Activated naive CD4-positive, alpha-beta T cell treated with anti-CD3 and anti-CD28 coated beads, Interleukin-2, amount 50 U/mL, for 72 hours (primary cell): ENCODE data around the gene SPINK2. TPM values are rescaled to one million over a fixed set of nuclear protein-coding genes. Genes with fewer than 3 reads are reported as not detected.

Source experiments
- ATAC-seq, 2 donors: fragments of 150-1000 bp; cut with Tn5 transposase; 2 replicates each; pipeline ENCODE4 v1.10.0; 2021; ENCODE audit warnings: mild to moderate bottlenecking in 2 of 2, moderate library complexity in 2 of 2
- DNase-seq, 2 donors: peaks; one replicate each; pipeline ENCODE4 v3.0.0; 2021 to 2022; ENCODE audit warnings: low spot score in 2 of 2
- H3K27ac Mint-ChIP-seq, 2 donors: one replicate each; pipeline ENCODE4 v1.8.0; 2022; ENCODE audit warnings: mild to moderate bottlenecking in 2 of 2, mixed read lengths in 2 of 2
- H3K36me3 Mint-ChIP-seq, 2 donors: one replicate each; pipeline ENCODE4 v1.8.0; 2022; ENCODE audit warnings: mixed read lengths in 2 of 2
- H3K9me3 Mint-ChIP-seq, 2 donors: one replicate each; pipeline ENCODE4 v1.8.0; 2022; ENCODE audit warnings: mixed read lengths in 2 of 2
- total RNA-seq, 2 donors: library from RNA; stranded (reverse); gene quantifications; one replicate each; pipeline ENCODE4 v1.2.3, GENCODE V29; 2022

The SPINK2 gene, protein sequence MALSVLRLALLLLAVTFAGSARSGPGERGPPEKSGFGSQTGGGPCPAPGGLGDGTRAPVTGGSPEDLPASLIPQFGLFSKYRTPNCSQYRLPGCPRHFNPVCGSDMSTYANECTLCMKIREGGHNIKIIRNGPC
- 1 to 10 TPM in 1 of 2 donors, not detected in 1; 1.1 TPM for total RNA-seq

DNA sequence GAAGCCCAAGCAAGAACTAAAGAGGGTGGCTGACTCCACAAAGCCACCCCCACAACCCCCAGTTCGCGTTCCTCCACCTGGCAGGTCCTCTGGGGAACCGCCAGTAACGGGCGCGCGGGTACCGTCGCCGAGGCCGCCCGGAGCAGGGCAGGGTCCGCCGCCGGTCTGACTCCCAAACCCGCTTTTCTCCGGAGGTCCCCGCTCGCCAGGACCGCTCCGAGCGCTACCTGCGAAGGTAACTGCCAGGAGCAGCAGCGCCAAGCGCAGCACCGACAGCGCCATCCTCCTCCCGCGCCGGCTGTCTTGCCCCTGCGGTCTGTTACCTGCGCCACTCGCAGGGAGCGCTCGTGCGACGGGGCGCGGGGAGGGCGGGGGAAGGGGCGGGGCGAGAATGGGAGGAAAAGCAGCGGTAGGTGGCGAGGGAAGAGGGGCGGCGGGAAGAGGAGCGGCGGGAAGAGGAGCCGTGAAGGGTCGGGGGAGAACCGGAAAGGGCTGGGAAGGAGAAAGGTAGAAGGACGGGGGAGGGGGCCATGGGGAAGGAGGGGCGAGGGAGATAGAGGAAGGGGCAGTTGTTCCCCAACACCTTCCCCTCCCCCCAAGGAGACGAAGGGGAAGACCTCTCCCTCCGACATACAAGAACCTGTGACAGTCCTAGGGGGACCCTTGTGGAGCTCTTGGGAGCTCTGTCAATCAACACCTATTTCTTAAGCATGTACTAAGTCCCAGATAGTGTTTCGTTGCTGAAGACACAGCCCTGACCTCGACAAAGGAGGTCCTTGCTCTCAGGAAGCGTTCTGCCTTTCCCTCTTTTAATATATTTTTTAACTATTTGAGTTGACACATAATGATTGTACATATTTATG lies at the start of gene SPINK2:
Gene SPINK2 (minus strand): TSS at position 321 of the 863 bp plus-strand sequence. CDS start 39 bp downstream, at position 282.
- peak; percentile 69 to 72 for ATAC-seq
- Mint-ChIP-seq H3K27ac (peak within 1 kb of the TSS in 1 of 2 donors; percentile 68), H3K9me3 (no peaks in the 10 kb centered on the region)

DNA sequence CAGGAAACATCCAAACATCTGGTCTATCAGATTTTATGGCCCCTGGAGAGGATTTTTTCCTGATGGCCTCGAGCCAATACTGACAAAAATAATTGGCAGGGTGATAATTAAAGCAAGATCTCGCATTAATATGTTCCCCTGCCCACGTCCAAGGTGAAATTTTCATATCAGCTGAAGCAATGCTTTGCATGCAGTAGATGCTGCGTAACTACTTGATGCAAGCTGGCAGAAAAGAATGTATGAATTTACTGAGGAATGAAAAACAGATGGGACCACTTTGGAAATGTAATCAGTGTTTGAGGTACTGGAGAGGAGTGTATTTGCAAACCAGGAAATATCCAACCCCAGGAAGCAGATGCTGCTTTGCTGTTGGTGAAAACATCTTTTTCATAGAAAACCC lies 49.4 kb upstream of the SPINK2 start:
- Mint-ChIP-seq H3K9me3 (no peaks in the 10 kb centered on the region), H3K27ac (no peak overlapping the region), H3K36me3 (no peaks in the 10 kb centered on the region)
- no peak for DNase-seq
- ATAC-seq, result no peak

More for the DNA sequence above, at the start of gene SPINK2:
- peaks cover 0 to 6% of the 10 kb centered on the region in 2 donors for H3K36me3 Mint-ChIP-seq
- DNase-seq, result peak; percentile 56 to 57

DNA sequence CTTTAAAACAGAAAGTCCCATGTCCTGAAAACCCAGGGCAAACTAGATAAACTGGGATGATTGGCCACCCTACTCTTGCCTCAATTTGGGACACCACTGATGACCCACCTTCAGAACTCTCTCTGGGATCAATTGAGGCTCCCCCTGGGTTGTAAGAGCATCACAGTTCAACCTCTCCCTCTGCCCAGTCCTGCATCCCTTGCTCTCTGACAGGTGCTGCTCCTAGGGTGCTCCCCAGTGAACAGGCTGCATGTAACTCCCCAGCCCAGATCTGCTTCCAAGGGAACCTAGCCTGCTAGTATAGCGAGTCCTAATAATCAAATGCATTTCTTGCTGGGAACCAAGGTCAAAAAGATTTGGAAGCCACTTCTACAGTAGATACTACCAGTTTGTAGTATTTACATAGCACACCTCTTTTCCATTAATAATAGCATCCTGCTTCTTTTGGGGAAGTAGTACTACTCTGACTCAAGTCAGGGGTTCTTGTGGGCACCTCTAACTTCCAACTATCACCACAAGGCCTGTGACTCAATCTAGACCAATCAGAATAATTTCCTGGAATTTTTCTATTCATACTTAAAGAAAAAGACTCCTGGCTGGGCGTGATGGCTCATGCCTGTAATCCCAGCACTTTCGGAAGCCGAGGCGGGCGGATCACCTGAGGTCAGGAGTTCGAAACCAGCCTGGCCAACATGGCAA lies 42.1 kb upstream of the SPINK2 start:
- Mint-ChIP-seq H3K36me3 (no peaks in the 10 kb centered on the region), H3K27ac (no peak overlapping the region), H3K9me3 (no peaks in the 10 kb centered on the region)
- DNase-seq (no peak), ATAC-seq (peak; percentile 81 to 87)

DNA sequence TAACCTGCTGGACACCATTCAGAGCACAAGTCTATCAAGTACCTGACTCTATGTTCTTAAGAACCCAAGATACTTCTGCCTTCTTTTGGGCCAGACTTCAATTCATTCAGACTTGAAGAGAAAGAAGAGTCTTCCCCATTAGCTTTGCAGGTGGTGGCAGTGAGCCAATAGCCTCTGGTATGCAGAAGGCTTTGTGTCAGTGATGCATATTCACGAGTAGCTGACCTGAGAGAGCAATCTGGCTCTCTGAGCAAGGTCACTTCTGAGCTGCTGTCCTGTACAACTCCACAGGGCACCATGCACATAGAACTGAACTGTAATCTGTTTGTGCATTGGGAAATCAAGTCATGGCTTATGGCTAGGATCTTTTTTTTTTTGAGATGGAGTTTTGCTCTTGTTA lies 39.9 kb upstream of the SPINK2 start:
- Mint-ChIP-seq H3K27ac (no peak overlapping the region), H3K36me3 (no peaks in the 10 kb centered on the region), H3K9me3 (no peaks in the 10 kb centered on the region)
- ATAC-seq (no peak), DNase-seq (no peak)

DNA sequence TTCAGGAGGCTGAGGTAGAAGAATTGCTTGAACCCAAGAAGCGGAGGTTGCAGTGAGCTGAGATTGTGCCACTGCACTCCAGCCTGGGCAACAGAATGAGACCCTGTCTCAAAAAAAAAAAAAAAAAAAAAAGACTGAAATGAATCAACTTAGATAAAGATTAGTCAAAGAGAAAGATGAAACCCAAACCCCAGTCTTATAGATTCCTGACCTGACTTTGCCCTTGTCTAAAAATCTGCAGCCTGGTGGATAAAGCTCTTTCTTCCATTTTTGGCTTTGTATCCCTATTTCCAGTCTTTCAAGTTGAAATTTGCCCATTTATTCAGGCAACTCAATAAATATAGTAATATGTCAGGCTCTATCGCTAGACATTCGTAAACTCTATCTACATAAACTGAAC lies 39.3 kb upstream of the SPINK2 start:
- ATAC-seq (peak; percentile 30 to 82), DNase-seq (no peak)
- no peaks in the 10 kb centered on the region for H3K36me3 Mint-ChIP-seq
- H3K9me3 Mint-ChIP-seq, result no peaks in the 10 kb centered on the region
- no peak overlapping the region for H3K27ac Mint-ChIP-seq

DNA sequence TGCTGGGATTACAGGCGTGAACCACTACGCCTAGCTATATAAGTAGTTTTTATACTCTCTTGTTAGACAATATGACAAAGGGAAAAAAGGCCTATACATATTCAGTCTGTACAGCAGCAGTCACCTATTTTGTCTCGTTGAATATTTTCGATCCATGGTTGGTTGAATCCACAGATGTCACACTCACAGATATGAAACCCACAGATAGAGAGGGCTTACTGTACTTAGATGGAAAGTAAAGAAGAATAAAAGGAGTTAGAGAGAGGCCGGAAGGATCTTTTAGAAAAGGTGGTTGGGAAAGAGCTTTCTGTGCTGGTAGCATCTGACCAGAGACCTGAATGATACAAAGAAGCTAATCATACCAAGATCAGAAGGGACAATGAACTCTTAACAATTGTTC lies 38.3 kb upstream of the SPINK2 start:
- Mint-ChIP-seq H3K27ac (no peak overlapping the region), H3K36me3 (no peaks in the 10 kb centered on the region), H3K9me3 (no peaks in the 10 kb centered on the region)
- ATAC-seq (no peak), DNase-seq (no peak)

DNA sequence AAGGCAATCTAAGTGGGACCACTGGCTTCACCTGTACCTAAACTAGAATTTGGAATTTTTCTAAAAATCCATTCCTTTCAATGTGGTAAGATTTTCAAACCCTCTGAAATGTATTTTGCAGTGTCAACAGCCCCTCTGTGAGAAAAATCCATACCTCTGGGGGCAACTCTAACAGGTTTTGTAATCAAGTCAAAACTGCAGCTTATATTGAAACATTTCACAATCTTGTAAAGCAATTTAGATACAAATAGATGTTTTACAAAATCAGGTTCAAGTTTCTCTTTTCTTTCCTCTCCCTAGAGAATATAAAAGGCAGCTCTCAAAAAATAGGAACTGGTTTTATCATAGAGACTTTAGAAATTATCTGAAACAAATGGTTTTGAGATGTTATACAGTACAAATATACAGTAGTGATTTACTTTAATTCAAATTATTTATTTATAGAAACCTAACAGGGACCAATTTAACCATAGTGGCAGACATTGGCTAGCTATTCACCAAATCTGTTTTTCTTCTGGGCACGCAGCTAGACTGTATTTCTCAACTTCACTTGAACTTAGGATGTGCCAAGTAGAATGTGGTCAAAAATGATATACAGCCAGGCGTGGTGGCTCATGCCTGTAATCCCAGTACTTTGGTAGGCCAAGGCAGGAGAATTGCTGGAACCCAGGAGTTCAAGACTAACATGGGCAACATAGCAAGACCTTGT lies 36.3 kb upstream of the SPINK2 start:
- DNase-seq, result no peak
- ATAC-seq, result no peak
- Mint-ChIP-seq H3K9me3 (no peaks in the 10 kb centered on the region), H3K27ac (no peak overlapping the region), H3K36me3 (no peaks in the 10 kb centered on the region)

DNA sequence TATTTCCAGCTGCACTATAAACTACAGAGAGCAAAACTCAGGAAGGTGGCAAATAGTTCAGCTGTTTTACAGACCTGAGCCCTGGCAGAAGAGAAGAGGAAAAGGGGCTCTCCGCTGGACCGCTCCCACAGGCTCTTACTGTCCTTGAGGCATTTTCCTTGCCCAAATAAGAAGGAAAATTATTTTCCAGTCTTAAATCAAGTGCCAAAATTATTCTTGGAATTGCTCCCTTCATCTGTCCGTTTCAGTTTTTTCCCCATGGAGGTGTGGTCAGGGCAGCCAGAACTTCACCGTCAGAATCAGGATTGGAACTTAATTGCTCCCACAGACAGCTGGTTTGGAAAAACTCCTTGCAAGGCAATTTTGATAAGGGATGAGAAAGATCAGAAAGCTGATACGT lies 35.2 kb upstream of the SPINK2 start:
- DNase-seq (no peak), ATAC-seq (no peak)
- Mint-ChIP-seq H3K9me3 (no peaks in the 10 kb centered on the region), H3K27ac (no peak overlapping the region), H3K36me3 (no peaks in the 10 kb centered on the region)

DNA sequence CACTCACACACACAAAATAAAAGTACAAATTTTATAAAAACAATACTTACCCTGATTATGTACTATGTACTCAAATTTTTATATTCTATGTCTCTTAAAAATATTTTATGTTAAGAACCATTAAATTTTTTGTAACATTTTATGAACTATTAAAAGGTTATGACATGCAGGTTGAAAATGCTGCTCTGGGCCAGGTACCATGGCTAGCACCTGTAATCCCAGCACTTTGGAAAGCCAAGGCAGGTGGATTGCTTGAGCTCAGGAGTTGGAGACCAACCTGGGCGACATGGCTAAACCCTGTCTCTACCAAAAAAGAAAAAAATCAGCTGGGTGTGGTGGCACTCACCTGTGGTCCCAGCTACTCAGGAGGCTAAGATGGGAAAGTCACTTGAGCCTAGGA lies 29.4 kb upstream of the SPINK2 start:
- ATAC-seq, result no peak
- H3K36me3 Mint-ChIP-seq, result no peaks in the 10 kb centered on the region
- H3K9me3 Mint-ChIP-seq, result no peaks in the 10 kb centered on the region
- no peak for DNase-seq
- H3K27ac Mint-ChIP-seq, result no peak overlapping the region

DNA sequence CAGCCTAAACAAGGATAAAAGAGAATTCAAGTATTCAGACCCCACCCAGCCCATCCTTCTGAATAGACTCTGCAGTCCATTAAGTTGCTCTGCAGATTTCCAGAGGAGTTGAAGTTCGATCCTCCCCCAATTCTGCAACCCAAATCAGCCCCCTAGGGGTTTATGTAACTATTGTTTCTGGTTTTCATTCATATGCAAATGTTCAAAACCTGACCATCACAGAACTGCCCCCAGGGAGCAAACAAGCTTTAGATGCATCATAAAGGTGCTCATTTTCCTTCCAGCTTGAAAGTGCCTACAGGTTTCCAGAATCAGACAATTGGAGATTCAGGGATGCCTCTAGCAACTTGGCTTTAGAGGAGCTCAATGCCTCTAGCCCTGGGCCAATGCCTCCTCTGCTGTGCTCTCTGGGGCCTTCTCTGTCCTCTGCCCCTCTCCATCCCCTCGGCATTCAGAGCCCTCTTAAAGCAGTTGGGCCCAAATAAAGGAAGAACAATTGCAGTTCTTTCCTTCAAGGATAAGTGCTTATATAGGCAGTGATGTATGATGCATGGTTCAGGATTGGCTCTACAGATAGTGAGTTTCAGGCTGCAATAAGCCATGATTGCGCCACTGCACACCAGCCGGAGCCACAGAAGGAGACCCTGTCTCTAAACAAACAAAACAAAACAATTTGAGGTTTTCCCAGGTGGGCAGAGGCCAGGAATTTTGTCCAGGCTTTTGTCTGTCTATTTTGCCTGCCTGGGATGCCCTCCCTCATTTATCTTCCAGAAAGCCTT lies 23.5 kb upstream of the SPINK2 start:
- no peak for DNase-seq
- Mint-ChIP-seq H3K27ac (no peak overlapping the region), H3K36me3 (no peaks in the 10 kb centered on the region), H3K9me3 (no peaks in the 10 kb centered on the region)
- no peak for ATAC-seq

DNA sequence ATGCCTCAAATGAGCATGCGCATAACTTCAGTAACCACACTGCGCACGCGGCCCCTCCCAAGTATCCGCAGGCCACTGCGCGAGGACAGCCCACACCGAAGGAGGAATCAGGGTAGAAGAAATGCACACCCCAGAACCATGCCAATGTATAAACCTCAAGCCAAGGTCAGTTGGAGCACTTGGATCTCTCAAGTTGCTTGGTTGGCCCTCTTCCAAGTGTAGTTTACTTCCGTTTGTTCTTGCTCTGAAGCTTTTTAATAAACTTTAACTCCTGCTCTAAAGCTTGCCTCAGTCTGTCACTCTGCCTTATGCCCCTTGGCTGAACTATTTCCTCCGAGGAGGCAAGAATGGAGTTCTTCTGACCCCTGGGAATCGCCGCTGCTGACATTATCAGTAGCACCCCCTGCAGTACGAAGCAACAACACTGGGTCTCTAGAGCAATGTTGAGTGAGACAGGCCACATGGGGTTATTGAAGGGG lies 22.0 kb upstream of the SPINK2 start:
- no peaks in the 10 kb centered on the region for H3K36me3 Mint-ChIP-seq
- no peaks in the 10 kb centered on the region for H3K9me3 Mint-ChIP-seq
- ATAC-seq, result no peak
- no peak overlapping the region for H3K27ac Mint-ChIP-seq
- DNase-seq, result no peak

DNA sequence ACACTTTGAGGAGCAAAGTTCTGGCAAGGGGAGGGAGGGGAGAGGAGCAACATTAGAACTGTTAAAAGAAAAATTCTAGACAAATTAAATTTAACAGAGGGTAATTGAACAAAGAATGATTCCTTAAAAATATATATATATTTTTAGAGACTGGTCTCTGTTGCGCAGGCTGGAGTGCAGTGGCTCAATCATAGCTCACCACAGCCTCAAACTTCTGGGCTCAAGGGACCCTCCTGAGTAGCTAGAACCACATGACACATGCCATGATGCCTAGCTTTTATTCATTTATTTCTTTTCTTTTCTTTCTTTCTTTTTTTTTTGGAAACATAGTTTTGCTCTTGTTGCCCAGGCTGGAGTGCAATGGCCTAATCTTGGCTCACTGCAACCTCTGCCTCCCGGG lies 19.1 kb upstream of the SPINK2 start:
- DNase-seq (no peak), ATAC-seq (no peak)
- Mint-ChIP-seq H3K9me3 (no peaks in the 10 kb centered on the region), H3K36me3 (no peaks in the 10 kb centered on the region), H3K27ac (no peak overlapping the region)

DNA sequence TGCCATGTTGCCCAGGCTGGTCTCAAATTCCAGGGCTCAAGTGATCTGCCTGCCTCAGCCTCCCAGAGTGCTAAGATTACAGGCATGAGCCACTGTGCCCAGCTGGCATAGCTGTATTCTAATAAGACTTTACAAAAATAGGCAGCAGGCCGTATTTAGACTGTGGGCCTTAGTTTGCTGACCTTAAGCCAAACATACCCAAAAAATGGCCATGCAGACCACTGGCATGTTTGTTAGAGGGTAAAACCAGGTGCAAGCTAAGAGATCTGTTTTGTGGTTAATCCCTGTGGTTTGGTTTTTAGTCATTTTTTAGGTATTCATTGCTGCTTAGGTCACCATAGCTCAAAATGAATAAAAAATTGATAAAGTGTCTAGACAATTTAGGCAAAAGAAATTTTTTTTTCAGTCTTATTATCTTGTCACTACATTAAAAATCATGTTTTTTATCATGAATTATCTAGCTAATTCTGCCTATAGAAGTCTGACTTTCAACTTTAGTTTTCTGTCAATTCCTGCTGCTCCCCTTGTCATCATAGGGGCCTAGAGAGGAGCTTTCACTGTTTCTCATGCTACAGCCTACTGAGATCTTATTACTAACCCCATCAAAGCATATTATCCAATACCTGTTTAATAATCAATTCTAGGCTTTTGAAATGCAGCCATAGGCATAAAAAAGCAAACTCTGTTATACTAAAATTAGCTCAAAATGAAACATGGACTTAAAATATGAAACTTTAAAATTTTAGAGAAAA lies 7.5 kb upstream of the SPINK2 start:
- peak in 1 of 2 donors; percentile 79 for ATAC-seq
- no peak for DNase-seq
- Mint-ChIP-seq H3K9me3 (no peaks in the 10 kb centered on the region), H3K27ac (peak overlapping the region in 1 of 2 donors; percentile 39), H3K36me3 (no peaks in the 10 kb centered on the region)

DNA sequence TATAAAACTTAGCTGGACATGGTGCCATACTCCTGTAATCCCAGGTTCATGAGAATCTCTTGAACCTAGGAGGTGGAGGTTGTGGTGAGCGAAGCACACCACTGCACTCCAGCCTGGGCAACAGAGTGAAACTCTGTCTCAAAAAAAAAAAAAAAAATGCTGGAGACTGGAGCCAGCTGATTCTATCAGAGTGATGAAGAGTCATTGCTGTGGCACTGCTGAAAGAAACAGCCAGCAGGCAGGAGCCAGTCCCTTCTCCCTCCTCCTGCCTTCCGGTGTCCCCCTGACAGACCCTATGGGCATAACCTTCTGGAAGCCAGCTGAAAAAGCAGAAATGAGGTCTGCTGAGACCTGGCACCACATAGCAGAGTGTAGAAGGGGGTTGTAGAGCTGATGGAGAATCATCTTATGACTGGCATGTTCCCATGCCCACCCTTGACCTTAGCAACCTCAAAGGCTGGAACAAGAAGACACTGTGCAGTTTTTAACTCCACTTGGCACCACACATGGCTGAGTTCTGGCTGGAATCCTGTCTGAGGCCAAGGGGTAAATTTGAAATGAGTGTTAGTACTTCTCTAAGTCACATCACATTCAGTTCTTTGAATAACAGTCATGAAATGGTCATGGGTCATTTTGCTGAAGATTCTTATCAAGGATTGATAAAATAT lies 2.6 kb upstream of the SPINK2 start:
- no peak for ATAC-seq
- peaks cover 0 to 6% of the 10 kb centered on the region in 2 donors for H3K36me3 Mint-ChIP-seq
- H3K9me3 Mint-ChIP-seq, result no peaks in the 10 kb centered on the region
- no peak overlapping the region for H3K27ac Mint-ChIP-seq
- DNase-seq, result no peak

DNA sequence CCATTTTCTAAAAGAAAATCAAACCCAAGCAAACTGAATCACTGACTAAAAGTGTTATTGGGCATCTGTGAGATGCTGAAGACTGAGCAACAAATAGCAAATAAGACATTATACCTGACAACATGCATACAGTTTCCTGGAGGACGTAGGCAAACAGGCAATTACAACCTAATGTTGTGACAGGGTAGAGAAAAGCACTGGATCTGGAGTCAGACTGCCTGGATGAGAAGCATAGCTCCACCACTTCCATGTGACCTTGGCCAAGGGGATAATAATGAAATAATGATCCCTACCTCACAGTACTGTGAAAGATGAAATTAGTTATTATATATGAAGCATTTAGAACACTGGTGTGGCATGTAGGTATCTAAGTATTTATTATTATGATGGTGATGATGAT lies 2.7 kb downstream of the SPINK2 start:
- Mint-ChIP-seq H3K27ac (peak overlapping the region in 1 of 2 donors; percentile 39), H3K36me3 (peaks cover 0 to 6% of the 10 kb centered on the region in 2 donors), H3K9me3 (no peaks in the 10 kb centered on the region)
- no peak for DNase-seq
- no peak for ATAC-seq
